Fibroblast of pulmonary artery (primary cell): ENCODE data around the gene NEUROG2.
"Not testable (repeated sequence)": the region's sequence is repeated elsewhere in the genome, so short reads cannot be mapped to it uniquely, and the experiment has no call there.

Experiments
- DNase-seq: peaks from one replicate; pipeline ENCODE4 v3.0.0-alpha.2; 2010; ENCODE audit warnings: low read depth
- H3K4me3 ChIP-seq: replicated peaks from 2 replicates; pipeline ENCODE4 v1.5.1; 2011; ENCODE audit warnings: low read depth, mild to moderate bottlenecking, control low read depth, low read length, moderate library complexity
- TF ChIP-seq, protein P1 (sequence below): IDR thresholded peaks from 2 replicates; pipeline ENCODE4 v1.5.1; 2011; ENCODE audit warnings: mild to moderate bottlenecking, control low read depth, low read length, inconsistent platforms; ENCODE audit errors: missing control alignments

NEUROG2 gene

DNA sequence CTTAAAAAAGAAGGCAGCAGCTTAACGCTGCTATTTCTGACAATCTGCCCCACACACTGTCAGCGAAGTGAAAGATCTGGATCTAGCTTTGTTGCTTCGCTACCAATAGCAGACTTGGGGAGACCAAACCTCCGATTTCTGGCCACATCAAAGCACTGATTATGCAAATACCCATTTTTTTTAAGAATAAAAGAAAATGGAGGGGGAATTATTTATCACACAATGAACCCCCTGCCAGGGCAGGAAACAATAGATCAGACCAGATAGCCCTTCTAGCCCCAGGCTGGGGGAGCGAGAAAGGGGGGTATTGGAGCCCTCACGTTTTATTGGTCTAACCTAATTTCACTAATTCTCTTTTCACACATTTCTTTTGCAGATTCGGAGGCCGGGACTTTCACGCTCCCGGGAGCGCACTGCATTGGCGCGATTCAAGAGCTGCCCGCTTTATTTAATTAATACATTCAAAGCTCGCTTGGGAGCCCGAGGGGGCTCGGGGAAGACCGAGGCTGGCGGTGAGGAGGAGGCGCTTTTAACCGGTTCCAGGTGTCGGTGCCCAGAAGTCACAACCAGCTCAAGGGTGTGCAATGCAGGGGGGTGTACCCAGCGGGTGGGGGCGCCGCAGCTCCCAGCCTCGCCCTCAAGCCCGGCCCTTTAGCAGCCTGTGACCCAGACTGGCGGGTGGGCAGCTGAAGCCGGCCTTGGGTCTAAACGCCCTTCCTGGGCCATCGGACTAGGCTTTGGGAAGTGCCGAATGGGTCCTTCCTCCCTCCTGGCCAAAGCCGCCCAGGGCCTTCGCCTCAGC lies 5.5 kb downstream of the NEUROG2 start:
- DNase-seq, result no peak
- TF ChIP-seq, protein P1, sequence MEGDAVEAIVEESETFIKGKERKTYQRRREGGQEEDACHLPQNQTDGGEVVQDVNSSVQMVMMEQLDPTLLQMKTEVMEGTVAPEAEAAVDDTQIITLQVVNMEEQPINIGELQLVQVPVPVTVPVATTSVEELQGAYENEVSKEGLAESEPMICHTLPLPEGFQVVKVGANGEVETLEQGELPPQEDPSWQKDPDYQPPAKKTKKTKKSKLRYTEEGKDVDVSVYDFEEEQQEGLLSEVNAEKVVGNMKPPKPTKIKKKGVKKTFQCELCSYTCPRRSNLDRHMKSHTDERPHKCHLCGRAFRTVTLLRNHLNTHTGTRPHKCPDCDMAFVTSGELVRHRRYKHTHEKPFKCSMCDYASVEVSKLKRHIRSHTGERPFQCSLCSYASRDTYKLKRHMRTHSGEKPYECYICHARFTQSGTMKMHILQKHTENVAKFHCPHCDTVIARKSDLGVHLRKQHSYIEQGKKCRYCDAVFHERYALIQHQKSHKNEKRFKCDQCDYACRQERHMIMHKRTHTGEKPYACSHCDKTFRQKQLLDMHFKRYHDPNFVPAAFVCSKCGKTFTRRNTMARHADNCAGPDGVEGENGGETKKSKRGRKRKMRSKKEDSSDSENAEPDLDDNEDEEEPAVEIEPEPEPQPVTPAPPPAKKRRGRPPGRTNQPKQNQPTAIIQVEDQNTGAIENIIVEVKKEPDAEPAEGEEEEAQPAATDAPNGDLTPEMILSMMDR, result no peak
- no peak overlapping the region for H3K4me3 ChIP-seq

DNA sequence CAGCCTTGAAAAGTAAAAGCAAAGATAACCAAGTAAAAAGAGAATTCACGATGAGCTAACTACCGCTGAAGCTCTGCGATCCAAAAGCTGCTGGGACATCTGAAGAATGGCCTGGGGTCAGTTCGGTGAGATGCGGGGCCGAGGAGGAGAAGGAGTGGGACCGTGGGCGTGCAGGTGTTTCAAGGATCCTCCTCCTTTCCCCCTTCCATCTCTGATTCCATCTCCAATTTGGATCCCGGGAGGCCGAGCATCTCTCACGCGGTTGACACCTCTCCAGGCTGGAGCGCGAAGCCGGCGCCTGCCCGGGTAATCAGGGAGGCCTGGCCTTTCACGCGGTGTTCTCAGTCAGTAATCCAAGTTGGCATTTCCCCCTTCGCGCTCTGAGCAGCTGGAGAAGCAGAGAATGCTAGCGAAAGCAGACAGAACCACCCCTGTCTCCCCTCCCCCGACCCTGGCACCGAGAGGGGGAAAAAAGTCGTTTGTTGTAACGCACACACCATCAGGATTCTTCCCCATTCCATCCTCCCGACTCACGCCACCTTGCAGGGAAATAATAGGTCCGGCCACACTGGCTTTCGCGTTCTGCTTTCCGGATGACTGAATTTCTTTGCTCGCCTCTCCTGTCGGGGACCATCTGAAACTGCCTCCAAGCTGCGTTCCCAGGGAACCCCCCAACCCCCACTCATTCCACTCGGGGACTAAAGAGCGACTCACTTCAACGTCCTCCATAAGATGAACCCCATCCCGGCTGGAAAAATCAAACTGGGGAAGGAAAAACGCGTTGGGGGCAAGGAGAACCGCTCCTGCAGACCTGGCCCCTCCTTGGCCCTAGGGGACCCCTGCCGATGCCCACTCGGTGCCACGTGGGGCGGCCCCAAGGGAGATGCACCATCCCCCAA lies 6.5 kb downstream of the NEUROG2 start:
- TF ChIP-seq, protein P1, result no peak
- DNase-seq, result no peak
- H3K4me3 ChIP-seq, result no peak overlapping the region

- DNase-seq, result no peak
- no peak overlapping the region for H3K4me3 ChIP-seq
These were observed 7.6 kb downstream of the NEUROG2 start for GRCh38 chr4:112508356-112508755.

GRCh38 chr4:112504807-112505206 lies 11.2 kb downstream of the NEUROG2 start:
- H3K4me3 ChIP-seq, result no peak overlapping the region
- TF ChIP-seq, protein P1, result no peak
- DNase-seq, result no peak

More at GRCh38 chr4:112508356-112508755, 7.6 kb downstream of the NEUROG2 start:
- TF ChIP-seq, protein P1, result no peak

DNA sequence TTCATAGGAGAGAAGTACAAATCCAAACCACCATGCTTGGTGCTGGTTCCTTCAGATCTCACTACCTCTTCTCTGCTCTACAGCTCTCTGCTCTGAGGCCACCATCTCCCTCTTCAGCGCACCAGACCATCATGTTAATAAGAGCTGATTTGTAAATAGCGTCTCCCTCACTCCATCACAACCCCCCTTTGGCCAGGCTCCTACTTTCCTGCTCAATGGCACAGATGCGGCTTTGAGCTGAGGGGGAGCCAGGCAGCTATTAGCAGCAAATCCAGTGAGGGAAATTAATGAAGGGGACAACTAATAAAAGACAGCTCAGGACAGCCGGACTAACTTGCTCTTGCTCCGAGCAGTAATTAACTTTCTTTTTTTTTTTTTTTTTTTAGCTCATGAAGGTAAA lies 13.1 kb downstream of the NEUROG2 start:
- TF ChIP-seq, protein P1, result no peak
- H3K4me3 ChIP-seq, result no peak overlapping the region
- DNase-seq, result no peak

DNA sequence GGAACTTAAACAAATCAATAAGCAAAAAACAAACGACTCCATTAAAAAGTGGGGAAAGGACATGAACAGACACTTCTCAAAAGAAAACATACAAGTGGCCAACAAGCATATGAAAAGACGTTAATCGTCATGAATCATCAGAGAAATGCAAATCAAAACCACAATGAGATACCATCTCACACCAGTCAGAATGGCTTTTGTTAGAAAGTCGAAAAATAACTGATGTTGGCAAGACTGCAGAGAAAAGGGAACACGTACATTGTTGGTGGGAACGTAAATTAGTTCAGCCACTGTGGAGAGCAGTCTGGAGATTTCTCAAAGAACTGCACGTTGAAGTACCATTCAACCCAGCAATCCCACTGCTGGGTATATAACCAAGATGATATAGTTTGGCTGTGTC lies 23.7 kb downstream of the NEUROG2 start:
- H3K4me3 ChIP-seq, result no peak overlapping the region
- TF ChIP-seq, protein P1, result no peak
- DNase-seq, result no peak

DNA sequence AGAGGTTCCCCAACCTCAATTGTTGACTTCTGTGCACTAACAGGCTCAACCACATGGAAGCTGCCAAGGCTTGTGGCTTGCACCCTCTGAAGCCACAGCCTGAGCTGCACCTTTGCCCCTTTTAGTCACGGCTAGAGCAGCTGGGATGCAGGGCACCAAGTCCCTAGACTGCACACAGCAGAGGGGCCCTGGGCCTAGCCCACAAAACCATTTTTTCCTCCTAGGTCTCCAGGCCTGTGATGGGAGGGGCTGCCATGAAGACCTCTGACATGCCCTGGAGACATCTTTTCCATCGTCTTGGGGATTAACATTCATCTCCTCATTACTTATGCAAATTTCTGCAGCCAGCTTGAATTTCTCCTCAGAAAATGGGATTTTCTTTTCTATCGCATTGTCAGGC lies 25.2 kb downstream of the NEUROG2 start:
- not testable (repeated sequence) for DNase-seq, H3K4me3 ChIP-seq
